ENCODE data around the gene WNT11. TPM values are rescaled to one million over a fixed set of nuclear protein-coding genes. Genes with fewer than 3 reads are reported as not detected.

WNT11 gene
- total RNA-seq, 6 experiments from 2014 or later: not detected

DNA sequence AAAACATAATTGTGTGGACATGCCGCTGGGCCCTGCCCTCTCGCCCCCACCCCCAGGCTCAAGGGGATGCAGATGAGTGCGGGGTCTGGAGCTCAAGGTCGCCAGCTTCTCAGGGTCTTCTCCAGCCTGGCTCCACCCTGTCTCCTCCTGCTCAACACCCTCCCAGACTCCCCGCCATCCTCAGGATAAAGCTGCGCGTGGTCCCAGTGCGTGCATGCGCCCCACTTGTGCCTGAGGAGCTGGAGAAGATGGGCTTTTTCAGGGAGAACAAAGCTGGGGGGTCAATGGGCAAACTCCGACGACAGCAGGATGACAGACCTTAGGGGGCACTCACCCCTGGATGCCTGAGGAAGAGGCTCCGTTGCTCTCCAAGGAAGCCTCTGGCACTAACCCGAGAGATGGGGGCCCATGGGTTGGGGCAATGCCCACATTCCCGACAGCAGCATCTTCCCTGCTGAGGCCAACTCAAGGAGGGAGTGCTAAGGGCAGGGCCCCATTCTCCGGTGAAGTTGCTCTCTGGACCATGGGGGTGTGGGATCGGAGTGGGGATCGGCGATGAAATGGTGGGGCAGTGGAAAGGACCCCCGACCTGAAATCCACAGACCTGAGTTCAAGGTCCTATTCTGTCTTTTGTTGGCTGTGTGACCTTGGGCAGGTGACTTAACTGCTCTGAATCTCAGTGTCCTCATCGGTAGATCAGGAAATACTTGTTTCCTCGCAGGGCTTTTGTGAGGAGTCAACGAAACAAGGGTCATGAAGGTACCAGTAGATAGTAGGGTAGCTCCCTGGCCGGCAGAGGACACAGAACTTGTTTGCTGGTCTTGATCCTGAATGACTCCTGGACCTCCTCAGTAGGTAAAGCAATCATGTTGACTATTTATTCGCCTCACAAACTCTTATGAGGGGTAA lies 47.7 kb downstream of the WNT11 start:
- peaks cover 14% of the 10 kb centered on the region for H3K27me3 Mint-ChIP-seq (ENCODE audit: insufficient read depth)
- H3K4me1 Mint-ChIP-seq (ENCODE audit: low read depth): peaks cover 14% of the 10 kb centered on the region
- no peaks in the 10 kb centered on the region for H3K36me3 Mint-ChIP-seq (ENCODE audit: low read depth)
- H3K9me3 Mint-ChIP-seq: no peaks in the 10 kb centered on the region
- no peak overlapping the region for H3K27ac Mint-ChIP-seq
- no peak overlapping the region for H3K4me3 Mint-ChIP-seq
- TF ChIP-seq, protein P1, sequence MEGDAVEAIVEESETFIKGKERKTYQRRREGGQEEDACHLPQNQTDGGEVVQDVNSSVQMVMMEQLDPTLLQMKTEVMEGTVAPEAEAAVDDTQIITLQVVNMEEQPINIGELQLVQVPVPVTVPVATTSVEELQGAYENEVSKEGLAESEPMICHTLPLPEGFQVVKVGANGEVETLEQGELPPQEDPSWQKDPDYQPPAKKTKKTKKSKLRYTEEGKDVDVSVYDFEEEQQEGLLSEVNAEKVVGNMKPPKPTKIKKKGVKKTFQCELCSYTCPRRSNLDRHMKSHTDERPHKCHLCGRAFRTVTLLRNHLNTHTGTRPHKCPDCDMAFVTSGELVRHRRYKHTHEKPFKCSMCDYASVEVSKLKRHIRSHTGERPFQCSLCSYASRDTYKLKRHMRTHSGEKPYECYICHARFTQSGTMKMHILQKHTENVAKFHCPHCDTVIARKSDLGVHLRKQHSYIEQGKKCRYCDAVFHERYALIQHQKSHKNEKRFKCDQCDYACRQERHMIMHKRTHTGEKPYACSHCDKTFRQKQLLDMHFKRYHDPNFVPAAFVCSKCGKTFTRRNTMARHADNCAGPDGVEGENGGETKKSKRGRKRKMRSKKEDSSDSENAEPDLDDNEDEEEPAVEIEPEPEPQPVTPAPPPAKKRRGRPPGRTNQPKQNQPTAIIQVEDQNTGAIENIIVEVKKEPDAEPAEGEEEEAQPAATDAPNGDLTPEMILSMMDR (IDR thresholded peaks at IDR 0.05): no peak
- DNase-seq: no peak

DNA sequence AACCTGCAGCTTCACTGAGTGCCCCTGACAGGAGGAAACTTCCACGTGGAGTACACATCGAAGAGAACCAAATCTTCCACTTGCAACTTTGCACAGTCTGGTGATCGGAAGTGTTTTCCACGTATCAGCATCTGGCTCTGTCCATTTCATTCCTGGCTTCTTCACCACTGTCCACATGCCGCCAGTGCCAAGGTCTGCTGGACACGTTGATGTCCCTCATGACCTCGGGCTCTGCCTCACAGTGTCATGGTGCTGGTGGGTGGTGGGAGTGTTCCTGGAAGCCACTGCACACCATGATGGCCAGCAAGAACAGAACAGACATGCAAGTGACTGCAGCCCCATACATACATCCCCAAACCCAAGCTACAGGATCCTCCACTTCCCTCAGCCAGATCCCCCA lies 48.4 kb downstream of the WNT11 start:
- DNase-seq: no peak
- H3K4me1 Mint-ChIP-seq (ENCODE audit: low read depth): peaks cover 22% of the 10 kb centered on the region
- H3K4me3 Mint-ChIP-seq: no peak overlapping the region
- TF ChIP-seq, protein P1 (IDR thresholded peaks at IDR 0.05): no peak
- no peaks in the 10 kb centered on the region for H3K36me3 Mint-ChIP-seq (ENCODE audit: low read depth)
- H3K27me3 Mint-ChIP-seq (ENCODE audit: insufficient read depth): peaks cover 14% of the 10 kb centered on the region
- H3K27ac Mint-ChIP-seq: no peak overlapping the region
- H3K9me3 Mint-ChIP-seq: no peaks in the 10 kb centered on the region

DNA sequence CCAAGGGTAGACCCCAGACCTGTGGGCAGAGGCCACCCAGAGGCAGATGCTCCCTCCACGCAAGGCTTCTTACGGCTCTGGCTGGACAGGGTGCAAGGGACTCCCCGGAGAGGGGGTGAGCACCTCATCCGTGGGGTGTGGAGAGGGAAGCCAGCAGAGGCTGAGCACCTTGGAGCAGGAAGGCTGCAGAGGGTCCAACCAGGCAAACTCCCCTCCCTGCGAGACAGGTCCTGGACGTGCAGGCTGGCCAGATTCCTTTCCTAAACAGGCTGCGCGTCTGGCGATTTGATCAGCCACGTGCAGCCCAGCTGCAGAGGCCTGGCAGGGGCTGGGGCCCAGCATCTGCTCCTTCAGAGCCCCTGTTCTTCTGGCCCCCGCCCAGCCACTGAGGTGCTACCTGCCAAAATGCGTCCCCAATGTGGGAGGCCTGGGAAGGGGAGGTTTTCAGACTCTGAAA lies 49.3 kb downstream of the WNT11 start:
- Mint-ChIP-seq H3K27me3 (ENCODE audit: insufficient read depth) (peaks cover 10% of the 10 kb centered on the region), H3K4me3 (no peak overlapping the region), H3K9me3 (no peaks in the 10 kb centered on the region), H3K4me1 (ENCODE audit: low read depth) (peaks cover 31% of the 10 kb centered on the region), H3K27ac (no peak overlapping the region), H3K36me3 (ENCODE audit: low read depth) (no peaks in the 10 kb centered on the region)
- DNase-seq: no peak
- TF ChIP-seq, protein P1 (IDR thresholded peaks at IDR 0.05): no peak

DNA sequence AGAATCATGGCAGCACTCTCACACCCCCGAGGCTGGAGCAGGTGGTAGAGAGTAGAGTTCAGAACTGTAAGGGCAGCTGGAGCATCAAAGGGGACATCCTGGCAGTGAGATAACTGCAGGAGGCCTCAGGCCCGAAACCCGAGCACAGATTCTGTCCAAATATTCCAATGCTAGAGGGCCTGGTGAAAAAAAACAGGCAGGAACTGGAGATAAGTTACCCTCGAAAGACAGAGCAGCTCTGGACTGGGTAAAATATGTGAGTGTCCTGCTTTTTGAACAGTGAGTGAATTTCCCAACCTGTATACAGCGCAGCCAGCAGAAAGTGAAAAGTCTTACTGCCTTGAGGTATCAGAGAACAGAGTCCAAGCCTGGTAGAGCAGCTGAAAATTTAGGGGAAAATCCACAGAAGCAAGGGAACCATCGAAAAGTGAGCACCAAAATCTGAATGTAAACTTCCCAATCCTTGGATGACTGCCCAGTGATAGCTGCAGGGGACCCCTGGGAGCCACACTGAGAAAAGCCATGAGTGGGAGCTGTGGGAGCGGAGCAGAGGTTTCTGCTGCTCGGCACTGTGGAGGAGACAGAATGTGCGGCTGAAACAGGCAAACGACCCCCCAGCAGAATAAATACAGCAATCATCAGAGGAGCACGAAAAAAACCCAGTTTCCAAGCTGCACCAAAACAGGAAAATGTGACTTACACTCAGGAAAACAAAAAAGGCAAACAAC lies 50.6 kb downstream of the WNT11 start:
- Mint-ChIP-seq H3K36me3 (ENCODE audit: low read depth) (no peaks in the 10 kb centered on the region), H3K27ac (no peak overlapping the region), H3K4me1 (ENCODE audit: low read depth) (peaks cover 34% of the 10 kb centered on the region), H3K9me3 (no peaks in the 10 kb centered on the region), H3K27me3 (ENCODE audit: insufficient read depth) (peaks cover 10% of the 10 kb centered on the region), H3K4me3 (no peak overlapping the region)
- no peak for DNase-seq
- TF ChIP-seq, protein P1 (IDR thresholded peaks at IDR 0.05): no peak

DNA sequence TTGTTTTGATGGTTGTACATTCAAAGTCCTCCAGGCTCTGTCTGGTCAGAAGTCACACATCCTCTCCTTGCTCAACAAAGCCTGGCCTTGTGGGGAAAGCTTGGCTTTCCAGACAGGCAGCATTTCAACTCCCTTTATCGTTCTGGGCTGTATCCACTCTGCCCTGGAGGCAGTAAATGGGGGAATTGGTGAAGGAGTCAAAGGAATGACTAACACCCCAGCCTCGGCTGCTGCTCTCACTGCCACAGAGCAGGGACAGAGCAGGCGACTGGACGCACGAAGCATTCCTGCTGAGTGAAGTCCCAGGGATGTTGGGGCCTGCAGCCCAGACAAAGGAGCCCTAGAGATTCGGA lies 52.8 kb downstream of the WNT11 start:
- Mint-ChIP-seq H3K4me1 (ENCODE audit: low read depth) (peaks cover 34% of the 10 kb centered on the region), H3K27ac (peak overlapping the region; percentile 75), H3K9me3 (no peaks in the 10 kb centered on the region), H3K36me3 (ENCODE audit: low read depth) (no peaks in the 10 kb centered on the region), H3K4me3 (peak overlapping the region; percentile 22), H3K27me3 (ENCODE audit: insufficient read depth) (peaks cover 15% of the 10 kb centered on the region)
- TF ChIP-seq, protein P1 (IDR thresholded peaks at IDR 0.05): no peak
- peak; percentile 88 for DNase-seq

Measured in HFFc6 (cell line).